ENCODE results near the gene SNX15. TPM values are rescaled to one million over a fixed set of nuclear protein-coding genes. Genes with fewer than 3 reads are reported as not detected.
"Not testable (repeated sequence)": the region's sequence is repeated elsewhere in the genome, so short reads cannot be mapped to it uniquely, and the experiment has no call there.

SNX15 gene, protein sequence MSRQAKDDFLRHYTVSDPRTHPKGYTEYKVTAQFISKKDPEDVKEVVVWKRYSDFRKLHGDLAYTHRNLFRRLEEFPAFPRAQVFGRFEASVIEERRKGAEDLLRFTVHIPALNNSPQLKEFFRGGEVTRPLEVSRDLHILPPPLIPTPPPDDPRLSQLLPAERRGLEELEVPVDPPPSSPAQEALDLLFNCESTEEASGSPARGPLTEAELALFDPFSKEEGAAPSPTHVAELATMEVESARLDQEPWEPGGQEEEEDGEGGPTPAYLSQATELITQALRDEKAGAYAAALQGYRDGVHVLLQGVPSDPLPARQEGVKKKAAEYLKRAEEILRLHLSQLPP
- total RNA-seq: 10 to 100 TPM; 22.4 to 28.3 TPM

- peak within 1 kb of the TSS; percentile 81 for H3K4me3 Mint-ChIP-seq
- H3K9me3 Mint-ChIP-seq: no peaks in the 10 kb centered on the region
- peak; percentile 89 for ATAC-seq (ENCODE audit: low read depth)
- H3K27ac Mint-ChIP-seq: peak within 1 kb of the TSS; percentile 82
- H3K36me3 Mint-ChIP-seq: peaks cover 5% of the 10 kb centered on the region
- POLR2A ChIA-PET: interaction anchor here (1.0 to 3.5 kb wide), 4 partner anchors 13 to 95 kb away, joined by 3 to 18 read pairs (median 8); partner anchors contain the start of genes ARL2, FAU, MRPL49 and SAC3D1
- H3K4me1 Mint-ChIP-seq: peaks cover 20% of the 10 kb centered on the region
- peak; percentile 85 for DNase-seq
- H3K27me3 Mint-ChIP-seq: no peaks in the 10 kb centered on the region
Observed at GRCh38 chr11:65027213-65028067, at the start of gene SNX15. Gene SNX15, plus strand, starts transcription at chr11:65027439. Its CDS starts 99 bp downstream, at chr11:65027538.

DNA sequence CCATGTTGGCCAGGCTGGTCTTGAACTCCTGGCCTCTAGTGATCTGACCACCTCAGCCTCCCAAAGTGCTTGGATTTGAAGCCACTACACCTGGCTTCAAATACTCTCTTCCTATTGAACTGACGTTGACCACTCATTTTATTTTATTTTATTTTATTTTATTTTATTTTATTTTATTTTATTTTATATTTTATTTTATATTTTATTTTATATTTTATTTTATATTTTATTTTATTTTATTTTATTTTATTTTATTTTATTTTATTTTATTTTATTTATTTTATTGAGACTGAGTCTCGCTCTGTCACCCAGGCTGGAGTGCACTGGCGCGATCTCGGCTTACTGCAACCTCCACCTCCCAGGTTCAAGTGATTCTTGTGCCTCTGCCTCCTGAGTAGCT lies 43.9 kb upstream of the SNX15 start:
- H3K9me3 Mint-ChIP-seq; H3K36me3 Mint-ChIP-seq; H3K27ac Mint-ChIP-seq; H3K27me3 Mint-ChIP-seq; DNase-seq; ATAC-seq (ENCODE audit: low read depth); POLR2A ChIA-PET; H3K4me3 Mint-ChIP-seq; H3K4me1 Mint-ChIP-seq: not testable (repeated sequence)

DNA sequence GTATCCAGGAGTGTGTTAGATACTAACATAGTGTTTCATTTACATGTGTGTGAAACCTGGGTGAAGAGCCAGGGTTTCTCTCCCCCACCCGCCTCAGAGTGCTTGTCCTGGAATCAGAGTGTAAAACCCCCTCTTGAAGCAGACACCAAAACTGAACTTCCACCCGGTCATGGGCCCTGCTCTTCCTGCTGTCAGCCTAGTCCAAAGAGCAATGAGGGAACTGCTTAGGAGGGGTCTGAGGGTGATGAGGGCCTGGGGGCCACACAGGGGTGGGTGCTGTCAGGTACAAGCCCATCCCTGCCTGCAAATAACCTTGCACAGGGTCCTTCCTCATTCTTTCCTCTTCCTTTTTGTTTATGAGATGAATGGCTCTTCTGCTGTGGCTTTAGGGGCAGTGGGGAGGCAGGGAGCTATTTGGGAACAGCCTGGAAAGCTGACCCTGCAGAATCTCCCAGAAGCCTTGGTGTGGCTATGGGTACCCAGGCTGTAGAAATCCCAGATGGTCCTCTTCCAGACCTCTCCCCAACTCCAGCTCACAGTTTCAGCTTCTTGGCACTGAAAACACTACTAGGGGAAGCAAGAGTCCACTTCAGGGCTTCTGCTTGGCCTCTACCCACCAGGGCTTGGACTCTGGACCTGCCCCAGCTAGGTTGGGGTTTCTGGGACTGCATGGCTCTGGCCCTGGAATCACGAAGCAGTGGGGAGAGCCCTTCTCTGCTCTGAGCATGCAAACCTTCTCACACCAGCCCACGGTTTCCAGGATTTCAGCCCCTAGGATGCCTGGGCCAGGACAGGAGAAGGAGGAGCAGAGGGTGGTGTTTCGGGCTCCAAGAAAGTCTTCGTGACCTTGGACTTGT lies 39.0 kb upstream of the SNX15 start:
- DNase-seq: no peak
- POLR2A ChIA-PET: no interaction called here
- no peak overlapping the region for H3K27ac Mint-ChIP-seq

GRCh38 chr11:64989416-64989815 lies 37.8 kb upstream of the SNX15 start:
- Mint-ChIP-seq H3K27me3 (no peaks in the 10 kb centered on the region), H3K4me3 (no peak overlapping the region), H3K27ac (no peak overlapping the region), H3K4me1 (peaks cover 6% of the 10 kb centered on the region), H3K9me3 (no peaks in the 10 kb centered on the region), H3K36me3 (no peaks in the 10 kb centered on the region)
- ATAC-seq (ENCODE audit: low read depth) (no peak), DNase-seq (no peak)
- POLR2A ChIA-PET: no interaction called here

More for the DNA sequence above, 39.0 kb upstream of the SNX15 start:
- ATAC-seq (ENCODE audit: low read depth): no peak
- no peak overlapping the region for H3K4me3 Mint-ChIP-seq
- H3K4me1 Mint-ChIP-seq: peaks cover 6% of the 10 kb centered on the region
- H3K27me3 Mint-ChIP-seq: no peaks in the 10 kb centered on the region
- H3K36me3 Mint-ChIP-seq: no peaks in the 10 kb centered on the region
- no peaks in the 10 kb centered on the region for H3K9me3 Mint-ChIP-seq

DNA sequence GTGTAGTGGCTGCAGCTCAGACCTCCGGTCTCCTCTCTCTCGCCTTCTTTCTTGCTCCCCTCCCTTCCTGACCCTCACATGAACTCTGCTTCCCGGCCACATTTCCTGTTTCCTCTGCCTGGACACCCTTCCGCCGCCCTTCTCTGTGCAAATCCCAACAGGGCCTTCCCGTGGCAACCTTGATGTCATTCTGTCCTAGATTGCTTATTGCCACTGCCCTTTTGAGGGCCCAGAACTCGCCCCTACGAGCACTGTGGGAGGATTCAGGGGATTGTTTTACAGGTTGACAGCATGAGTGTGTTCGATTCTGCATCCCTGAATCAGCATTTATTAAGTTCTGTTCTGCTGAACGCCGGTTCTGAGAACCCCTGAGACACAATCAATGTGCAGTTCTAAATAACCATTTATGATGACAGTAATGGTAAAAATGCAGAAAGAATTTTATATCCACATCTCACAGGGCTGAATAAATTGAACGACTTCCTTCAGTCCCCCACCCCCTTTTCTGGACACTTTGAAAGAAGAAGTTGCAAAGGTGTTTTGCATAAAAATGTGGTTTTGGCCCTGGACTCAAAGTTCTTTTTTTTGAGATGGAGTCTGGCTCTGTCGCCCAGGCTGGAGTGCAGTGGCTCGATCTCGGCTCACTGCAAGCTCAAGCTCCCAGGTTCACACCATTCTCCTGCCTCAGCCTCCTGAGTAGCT lies 36.9 kb upstream of the SNX15 start:
- no peak overlapping the region for H3K27ac Mint-ChIP-seq
- H3K4me3 Mint-ChIP-seq: peak overlapping the region; percentile 6
- DNase-seq (no peak), ATAC-seq (ENCODE audit: low read depth) (no peak)
- no peaks in the 10 kb centered on the region for H3K27me3 Mint-ChIP-seq
- H3K36me3 Mint-ChIP-seq: no peaks in the 10 kb centered on the region
- peaks cover 9% of the 10 kb centered on the region for H3K4me1 Mint-ChIP-seq
- POLR2A ChIA-PET: no interaction called here
- no peaks in the 10 kb centered on the region for H3K9me3 Mint-ChIP-seq

GRCh38 chr11:64994318-64994717 lies 32.9 kb upstream of the SNX15 start:
- Mint-ChIP-seq H3K9me3 (no peaks in the 10 kb centered on the region), H3K27ac (no peak overlapping the region), H3K27me3 (no peaks in the 10 kb centered on the region), H3K4me3 (no peak overlapping the region), H3K4me1 (peaks cover 32% of the 10 kb centered on the region), H3K36me3 (no peaks in the 10 kb centered on the region)
- no peak for ATAC-seq (ENCODE audit: low read depth)
- POLR2A ChIA-PET: no interaction called here
- DNase-seq: no peak

- Mint-ChIP-seq H3K4me3 (peak overlapping the region; percentile 79), H3K4me1 (peaks cover 29% of the 10 kb centered on the region), H3K9me3 (no peaks in the 10 kb centered on the region), H3K27me3 (no peaks in the 10 kb centered on the region), H3K36me3 (no peaks in the 10 kb centered on the region), H3K27ac (peak overlapping the region; percentile 85)
- no peak for DNase-seq
- POLR2A ChIA-PET: interaction anchor here (1.3 to 2.8 kb wide), 4 partner anchors 17 to 148 kb away, joined by 3 to 10 read pairs (median 4); partner anchors contain the start of genes PPP2R5B and ZNHIT2
- no peak for ATAC-seq (ENCODE audit: low read depth)
Observed at GRCh38 chr11:64996327-64996709, 30.9 kb upstream of the SNX15 start.

GRCh38 chr11:64996710-64997380 lies 30.4 kb upstream of the SNX15 start, which contains the start of gene BATF2:
Gene BATF2, minus strand, starts transcription at chr11:64996971. Its CDS starts 57 bp downstream, at chr11:64996914.
- H3K4me3 Mint-ChIP-seq: peak within 1 kb of the TSS; percentile 79
- H3K4me1 Mint-ChIP-seq: peaks cover 29% of the 10 kb centered on the region
- peak within 1 kb of the TSS; percentile 85 for H3K27ac Mint-ChIP-seq
- POLR2A ChIA-PET: interaction anchor here (0.9 to 2.8 kb wide), 6 partner anchors 16 to 149 kb away, joined by 3 to 10 read pairs (median 3); partner anchors contain the start of genes ARL2, PPP2R5B and ZNHIT2
- DNase-seq (peak; percentile 43), ATAC-seq (ENCODE audit: low read depth) (peak; percentile 72)
- H3K36me3 Mint-ChIP-seq: no peaks in the 10 kb centered on the region
- no peaks in the 10 kb centered on the region for H3K27me3 Mint-ChIP-seq
- H3K9me3 Mint-ChIP-seq: no peaks in the 10 kb centered on the region

- no peak for DNase-seq
- POLR2A ChIA-PET: interaction anchor here (0.5 to 2.8 kb wide), 10 partner anchors 15 to 219 kb away, joined by 3 to 10 read pairs (median 4); partner anchors contain the start of genes EHD1, FAU, PPP2R5B and SAC3D1
- peaks cover 29% of the 10 kb centered on the region for H3K4me1 Mint-ChIP-seq
- ATAC-seq (ENCODE audit: low read depth): peak; percentile 57
- peak overlapping the region; percentile 79 for H3K4me3 Mint-ChIP-seq
- no peaks in the 10 kb centered on the region for H3K36me3 Mint-ChIP-seq
- H3K27ac Mint-ChIP-seq: peak overlapping the region; percentile 90
- no peaks in the 10 kb centered on the region for H3K27me3 Mint-ChIP-seq
- H3K9me3 Mint-ChIP-seq: no peaks in the 10 kb centered on the region
Observed at GRCh38 chr11:64998141-64998540, 29.1 kb upstream of the SNX15 start.

- no peak for DNase-seq
- no peaks in the 10 kb centered on the region for H3K9me3 Mint-ChIP-seq
- no peaks in the 10 kb centered on the region for H3K27me3 Mint-ChIP-seq
- H3K36me3 Mint-ChIP-seq: no peaks in the 10 kb centered on the region
- H3K4me1 Mint-ChIP-seq: peaks cover 29% of the 10 kb centered on the region
- H3K27ac Mint-ChIP-seq: peak overlapping the region; percentile 90
- POLR2A ChIA-PET: interaction anchor here (0.5 to 2.8 kb wide), 8 partner anchors 14 to 220 kb away, joined by 3 to 10 read pairs (median 4); partner anchors contain the start of genes EHD1, FAU, PPP2R5B and SAC3D1
- H3K4me3 Mint-ChIP-seq: peak overlapping the region; percentile 79
- ATAC-seq (ENCODE audit: low read depth): peak; percentile 48
Observed at GRCh38 chr11:64998690-64999431, 28.4 kb upstream of the SNX15 start.

GRCh38 chr11:64999478-64999877 lies 27.8 kb upstream of the SNX15 start:
- Mint-ChIP-seq H3K4me3 (peak overlapping the region; percentile 79), H3K9me3 (no peaks in the 10 kb centered on the region), H3K27ac (peak overlapping the region; percentile 90), H3K36me3 (no peaks in the 10 kb centered on the region), H3K4me1 (peaks cover 29% of the 10 kb centered on the region), H3K27me3 (no peaks in the 10 kb centered on the region)
- DNase-seq (no peak), ATAC-seq (ENCODE audit: low read depth) (no peak)
- POLR2A ChIA-PET: interaction anchor here (1.2 to 1.5 kb wide), 3 partner anchors 13 to 152 kb away, joined by 3 to 6 read pairs (median 4); partner anchors contain the start of gene SAC3D1

Measured in activated naive CD8-positive, alpha-beta T cell treated with anti-CD3 and anti-CD28 coated beads, Interleukin-2, amount 10 ng/mL, durations not matched to agents 7 days and 5 days (primary cell).